HG03135 (cell line): ENCODE results near the gene TBC1D4.
"Not testable (repeated sequence)": the region's sequence is repeated elsewhere in the genome, so short reads cannot be mapped to it uniquely, and the experiment has no call there.

Experiments used
- ATAC-seq: cut with Tn5 transposase; IDR thresholded peaks from one replicate; pipeline ENCODE4 v1.9.1; 2021; ENCODE audit warnings: mild to moderate bottlenecking, moderate library complexity; ENCODE audit not compliant: unreplicated experiment

Gene TBC1D4

GRCh38 chr13:75327135-75327510, 154.8 kb downstream of the TBC1D4 start:
- no peak for ATAC-seq

- ATAC-seq, result peak; percentile 93
Observed at GRCh38 chr13:75326173-75327134, 155.5 kb downstream of the TBC1D4 start.

GRCh38 chr13:75325711-75326110, 156.3 kb downstream of the TBC1D4 start:
- no peak for ATAC-seq

GRCh38 chr13:75324413-75324940, 157.5 kb downstream of the TBC1D4 start:
- no peak for ATAC-seq

GRCh38 chr13:75321084-75321483, 160.9 kb downstream of the TBC1D4 start:
- ATAC-seq, result no peak

GRCh38 chr13:75319254-75319653, 162.7 kb downstream of the TBC1D4 start:
- ATAC-seq, result no peak

GRCh38 chr13:75318138-75318833, 163.7 kb downstream of the TBC1D4 start:
- ATAC-seq, result no peak

GRCh38 chr13:75316427-75316826, 165.5 kb downstream of the TBC1D4 start:
- ATAC-seq, result no peak

- ATAC-seq, result peak; percentile 59
Observed at GRCh38 chr13:75312884-75313520, 169.0 kb downstream of the TBC1D4 start.

- no peak for ATAC-seq
Observed at GRCh38 chr13:75309981-75310580, 171.9 kb downstream of the TBC1D4 start.

- ATAC-seq, result no peak
Observed at GRCh38 chr13:75308222-75308621, 173.7 kb downstream of the TBC1D4 start.

- ATAC-seq, result no peak
Observed at GRCh38 chr13:75307370-75307949, 174.5 kb downstream of the TBC1D4 start.

GRCh38 chr13:75306967-75307366, 175.0 kb downstream of the TBC1D4 start:
- not testable (repeated sequence) for ATAC-seq

GRCh38 chr13:75305059-75305458, 176.9 kb downstream of the TBC1D4 start:
- ATAC-seq, result no peak

- no peak for ATAC-seq
Observed at GRCh38 chr13:75303263-75303662, 178.7 kb downstream of the TBC1D4 start.

GRCh38 chr13:75302071-75302698, 179.8 kb downstream of the TBC1D4 start:
- no peak for ATAC-seq

GRCh38 chr13:75299913-75300862, 181.8 kb downstream of the TBC1D4 start:
- no peak for ATAC-seq

- ATAC-seq, result no peak
Observed at GRCh38 chr13:75299246-75299645, 182.7 kb downstream of the TBC1D4 start.

- no peak for ATAC-seq
Observed at GRCh38 chr13:75296641-75297040, 185.3 kb downstream of the TBC1D4 start.
